Measurements from ENCODE around the gene CDH22. TPM values are rescaled to one million over a fixed set of nuclear protein-coding genes. Genes with fewer than 3 reads are reported as not detected.

Gene CDH22
- total and polyA plus RNA-seq, 10 of the 15 experiments (the other 5 are each of a cell fraction or from before 2014, with no cell fraction given): not detected

DNA sequence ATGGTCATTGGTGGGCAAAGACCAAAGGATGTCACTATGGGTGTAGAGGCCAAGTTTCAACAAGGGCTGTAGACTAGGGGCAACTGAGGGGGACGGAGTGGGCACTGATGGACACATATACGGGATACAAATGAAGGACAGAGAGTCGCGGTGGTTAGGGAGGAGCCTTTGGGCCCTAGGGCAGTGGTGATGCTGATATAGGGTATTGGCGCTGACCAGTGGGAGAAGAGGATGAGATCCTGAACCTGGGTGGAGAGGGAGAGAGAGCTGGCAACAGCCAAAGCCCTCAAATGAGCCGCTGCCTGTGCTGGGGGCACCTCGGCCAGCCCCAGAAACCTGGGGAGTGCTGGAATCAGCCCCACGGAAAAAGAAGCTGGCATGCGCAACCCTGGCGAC, 1.6 kb downstream of the CDH22 start:
- no peak overlapping the region for H2AFZ ChIP-seq (ENCODE audit: control insufficient read depth, low read depth, low read length)
- CTCF ChIA-PET: interaction anchor here (0.6 to 4.0 kb wide), 19 partner anchors 10 to 508 kb away, joined by 3 to 56 read pairs (median 4); no protein-coding TSS in a partner anchor
- H3K27me3 ChIP-seq (replicated peaks in 1 of 2; ENCODE audit: control insufficient read depth in 2 of 2, insufficient read depth in 2 of 2, low read length in 1 of 2): peaks cover 7 to 19% of the 10 kb centered on the region in 2 experiments
- FAIRE-seq: no peak
- H3K9me3 ChIP-seq (replicated peaks; ENCODE audit: control insufficient read depth, insufficient read depth, low read length): no peaks in the 10 kb centered on the region
- H3K27ac ChIP-seq (ENCODE audit: control insufficient read depth, insufficient read depth): no peak overlapping the region
- no peaks in the 10 kb centered on the region; the same call in 1 of the 2 replicates for H4K20me1 ChIP-seq (ENCODE audit: control insufficient read depth, insufficient read depth)
- POLR2A ChIA-PET: no interaction called here
- no peak overlapping the region for H3K4me3 ChIP-seq
- no peaks in the 10 kb centered on the region for H3K4me1 ChIP-seq (ENCODE audit: control insufficient read depth, insufficient read depth, low read length)
- no TSS peak for BruUV-seq (replicated peaks)
- intact Hi-C loops (cut with micrococcal nuclease; ENCODE audit: unreplicated experiment) (loop anchor here (1.0 kb wide), 2 partner anchors 43 to 105 kb away; no protein-coding TSS in a partner anchor), in situ Hi-C loops (cut with MboI) (no loop called here)
- H3K36me3 ChIP-seq (ENCODE audit: control insufficient read depth in 2 of 2, insufficient read depth in 2 of 2, low read length in 1 of 2): no peaks in the 10 kb centered on the region
- SMC1A ChIA-PET (ENCODE audit: uncharacterized antibody, unreplicated experiment): interaction anchor here (0.6 to 3.6 kb wide), 6 partner anchors 42 to 170 kb away, joined by 3 to 14 read pairs (median 3); partner anchors contain the start of gene ELMO2
- no peak overlapping the region for H3K9ac ChIP-seq (ENCODE audit: control insufficient read depth, insufficient read depth, low read length)
- RAD21 ChIA-PET (ENCODE audit: unreplicated experiment): interaction anchor here (0.6 to 1.4 kb wide), 7 partner anchors 43 to 174 kb away, joined by 3 to 11 read pairs (median 5); partner anchors contain the start of gene ELMO2
- ATAC-seq: no peak; the same call in 2 of the 3 replicates
- no peak for DNase-seq (ENCODE audit: low read depth, low spot score)
- H3K4me2 ChIP-seq (ENCODE audit: control insufficient read depth, insufficient read depth): no peak overlapping the region
- 7% methylated on average over 10 of the region's 10 CpGs for WGBS (ENCODE audit: insufficient coverage, insufficient replicate concordance, low lambda C conversion rate, missing lambda C conversion rate)
- TF ChIP-seq NR2C1 (IDR thresholded peaks at IDR 0.05) (no peak), IKZF2 (IDR thresholded peaks at IDR 0.05) (no peak), KAT2A (conservative IDR thresholded peaks at IDR 0.05; ENCODE audit: control insufficient read depth, low read depth, low read length) (no peak), YBX1 (IDR thresholded peaks at IDR 0.05) (no peak)
- H3K79me2 ChIP-seq (ENCODE audit: control insufficient read depth, insufficient read depth, low read length): no peaks in the 10 kb centered on the region

DNA sequence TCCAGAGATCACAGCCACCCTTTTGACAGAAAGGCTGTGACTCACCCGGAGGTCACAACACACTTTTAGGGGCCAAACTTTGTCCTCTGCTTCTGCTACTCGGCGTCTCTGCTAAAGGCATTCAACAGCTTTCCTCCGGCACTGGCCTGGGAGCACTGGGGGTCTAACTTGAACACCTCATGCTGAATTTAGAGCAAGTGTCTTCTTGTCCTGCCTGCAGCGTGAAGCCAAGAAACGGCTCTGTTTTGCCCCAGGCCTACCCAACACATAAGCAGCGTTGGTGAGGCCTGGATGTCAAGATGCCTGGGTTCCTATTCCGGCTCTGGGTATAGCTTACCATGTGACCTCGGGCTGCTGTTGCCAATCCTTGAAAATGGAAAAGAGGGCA, 2.3 kb downstream of the CDH22 start:
- Histone ChIP-seq H3K36me3 (ENCODE audit: control insufficient read depth in 2 of 2, insufficient read depth in 2 of 2, low read length in 1 of 2) (no peaks in the 10 kb centered on the region), H3K27me3 (replicated peaks in 1 of 2; ENCODE audit: control insufficient read depth in 2 of 2, insufficient read depth in 2 of 2, low read length in 1 of 2) (peaks cover 7 to 19% of the 10 kb centered on the region in 2 experiments), H3K9me3 (replicated peaks; ENCODE audit: control insufficient read depth, insufficient read depth, low read length) (no peaks in the 10 kb centered on the region), H3K27ac (ENCODE audit: control insufficient read depth, insufficient read depth) (no peak overlapping the region), H3K9ac (ENCODE audit: control insufficient read depth, insufficient read depth, low read length) (no peak overlapping the region), H3K4me2 (ENCODE audit: control insufficient read depth, insufficient read depth) (no peak overlapping the region), H2AFZ (ENCODE audit: control insufficient read depth, low read depth, low read length) (no peak overlapping the region), H4K20me1 (ENCODE audit: control insufficient read depth, insufficient read depth) (no peaks in the 10 kb centered on the region; the same call in 1 of the 2 replicates), H3K4me1 (ENCODE audit: control insufficient read depth, insufficient read depth, low read length) (no peaks in the 10 kb centered on the region), H3K4me3 (no peak overlapping the region), H3K79me2 (ENCODE audit: control insufficient read depth, insufficient read depth, low read length) (no peaks in the 10 kb centered on the region)
- SMC1A ChIA-PET (ENCODE audit: uncharacterized antibody, unreplicated experiment): interaction anchor here (1.4 to 3.6 kb wide), 2 partner anchors 43 to 169 kb away, joined by 3 to 14 read pairs; no protein-coding TSS in a partner anchor
- intact Hi-C loops (cut with micrococcal nuclease; ENCODE audit: unreplicated experiment) (no loop called here), in situ Hi-C loops (cut with MboI) (no loop called here)
- CTCF ChIA-PET: interaction anchor here (1.0 to 4.0 kb wide), 8 partner anchors 9 to 133 kb away, joined by 3 to 56 read pairs (median 4); no protein-coding TSS in a partner anchor
- no peak for FAIRE-seq
- 38% methylated on average over 9 of the region's 9 CpGs for WGBS (ENCODE audit: insufficient coverage, insufficient replicate concordance, low lambda C conversion rate, missing lambda C conversion rate)
- no peak for DNase-seq (ENCODE audit: low read depth, low spot score)
- RAD21 ChIA-PET (ENCODE audit: unreplicated experiment): interaction anchor here (1.2 kb wide), 1 partner anchor 44 kb away, joined by 4 read pairs; no protein-coding TSS in a partner anchor
- BruUV-seq (replicated peaks): no TSS peak
- POLR2A ChIA-PET: no interaction called here
- ATAC-seq: no peak
- no peak for TF ChIP-seq FOXM1 (IDR thresholded peaks at IDR 0.05; ENCODE audit: low read depth, low read length)
- TF ChIP-seq CHD4 (IDR thresholded peaks at IDR 0.05): no peak
- TF ChIP-seq, protein P1, sequence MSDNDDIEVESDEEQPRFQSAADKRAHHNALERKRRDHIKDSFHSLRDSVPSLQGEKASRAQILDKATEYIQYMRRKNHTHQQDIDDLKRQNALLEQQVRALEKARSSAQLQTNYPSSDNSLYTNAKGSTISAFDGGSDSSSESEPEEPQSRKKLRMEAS (IDR thresholded peaks at IDR 0.05; ENCODE audit: low read depth, low read length): no peak
- TF ChIP-seq, protein P2, sequence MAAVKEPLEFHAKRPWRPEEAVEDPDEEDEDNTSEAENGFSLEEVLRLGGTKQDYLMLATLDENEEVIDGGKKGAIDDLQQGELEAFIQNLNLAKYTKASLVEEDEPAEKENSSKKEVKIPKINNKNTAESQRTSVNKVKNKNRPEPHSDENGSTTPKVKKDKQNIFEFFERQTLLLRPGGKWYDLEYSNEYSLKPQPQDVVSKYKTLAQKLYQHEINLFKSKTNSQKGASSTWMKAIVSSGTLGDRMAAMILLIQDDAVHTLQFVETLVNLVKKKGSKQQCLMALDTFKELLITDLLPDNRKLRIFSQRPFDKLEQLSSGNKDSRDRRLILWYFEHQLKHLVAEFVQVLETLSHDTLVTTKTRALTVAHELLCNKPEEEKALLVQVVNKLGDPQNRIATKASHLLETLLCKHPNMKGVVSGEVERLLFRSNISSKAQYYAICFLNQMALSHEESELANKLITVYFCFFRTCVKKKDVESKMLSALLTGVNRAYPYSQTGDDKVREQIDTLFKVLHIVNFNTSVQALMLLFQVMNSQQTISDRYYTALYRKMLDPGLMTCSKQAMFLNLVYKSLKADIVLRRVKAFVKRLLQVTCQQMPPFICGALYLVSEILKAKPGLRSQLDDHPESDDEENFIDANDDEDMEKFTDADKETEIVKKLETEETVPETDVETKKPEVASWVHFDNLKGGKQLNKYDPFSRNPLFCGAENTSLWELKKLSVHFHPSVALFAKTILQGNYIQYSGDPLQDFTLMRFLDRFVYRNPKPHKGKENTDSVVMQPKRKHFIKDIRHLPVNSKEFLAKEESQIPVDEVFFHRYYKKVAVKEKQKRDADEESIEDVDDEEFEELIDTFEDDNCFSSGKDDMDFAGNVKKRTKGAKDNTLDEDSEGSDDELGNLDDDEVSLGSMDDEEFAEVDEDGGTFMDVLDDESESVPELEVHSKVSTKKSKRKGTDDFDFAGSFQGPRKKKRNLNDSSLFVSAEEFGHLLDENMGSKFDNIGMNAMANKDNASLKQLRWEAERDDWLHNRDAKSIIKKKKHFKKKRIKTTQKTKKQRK (IDR thresholded peaks at IDR 0.05; ENCODE audit: low read depth, low read length): no peak
- no peak for TF ChIP-seq MTA3 (IDR thresholded peaks at IDR 0.05; ENCODE audit: borderline replicate concordance, low read length)
- no peak for TF ChIP-seq RAD21 (IDR thresholded peaks at IDR 0.05; ENCODE audit: insufficient read depth, low read depth, low read length)
- TF ChIP-seq RAD51 (IDR thresholded peaks at IDR 0.05): no peak
- TF ChIP-seq CEBPB (IDR thresholded peaks at IDR 0.05; ENCODE audit: borderline replicate concordance in 1 of 2, low read depth in 2 of 2, low read length in 2 of 2): no peak
- TF ChIP-seq, protein P3, sequence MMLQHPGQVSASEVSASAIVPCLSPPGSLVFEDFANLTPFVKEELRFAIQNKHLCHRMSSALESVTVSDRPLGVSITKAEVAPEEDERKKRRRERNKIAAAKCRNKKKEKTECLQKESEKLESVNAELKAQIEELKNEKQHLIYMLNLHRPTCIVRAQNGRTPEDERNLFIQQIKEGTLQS (IDR thresholded peaks at IDR 0.05; ENCODE audit: borderline replicate concordance, extremely low read depth, low read depth, low read length): no peak
- TF ChIP-seq GABPA (IDR thresholded peaks at IDR 0.05; ENCODE audit: low read depth): no peak

All from GM12878 (cell line).